Left ventricle myocardium inferior (tissue), 1 donor: Measurements from ENCODE around the gene REXO4. TPM values are rescaled to one million over a fixed set of nuclear protein-coding genes. Genes with fewer than 3 reads are reported as not detected.

Source experiments
- DNase-seq: peaks from one replicate; pipeline ENCODE4 v3.0.0-alpha.2; 2020
- H3K27ac ChIP-seq: fragments of 200-600 bp; replicated peaks from 2 replicates; pipeline ENCODE4 v1.8.0; 2021
- H3K27me3 ChIP-seq: fragments of 200-600 bp; 2 replicates; pipeline ENCODE4 v1.8.0; 2021; ENCODE audit warnings: low read depth
- H3K36me3 ChIP-seq: fragments of 200-600 bp; 2 replicates; pipeline ENCODE4 v1.8.0; 2021
- H3K4me1 ChIP-seq: fragments of 200-600 bp; 2 replicates; pipeline ENCODE4 v1.8.0; 2021
- H3K4me3 ChIP-seq: fragments of 200-600 bp; 2 replicates; pipeline ENCODE4 v1.8.0; 2021; ENCODE audit warnings: mild to moderate bottlenecking, moderate library complexity
- H3K9me3 ChIP-seq: fragments of 200-600 bp; replicated peaks from 2 replicates; pipeline ENCODE4 v1.8.0; 2021
- intact Hi-C: fragments of 100-400 bp; cut with micrococcal nuclease; formaldehyde crosslinking; loops from one replicate; pipeline ENCODE4 v1.11.0; 2022
- total RNA-seq: library from RNA; stranded (reverse); fragmentation: NEBNext Ultra II Directional; extraction: Animal tissue kit (Norgen Biotek cat#: 25700); gene quantifications from one replicate; pipeline ENCODE4 v1.2.1, GENCODE V29; 2021
- TF ChIP-seq, protein P1 (sequence below): fragments of 200-600 bp; IDR thresholded peaks from 2 replicates; pipeline ENCODE4 v1.8.0; 2021; ENCODE audit warnings: antibody characterized with exemption, mild to moderate bottlenecking, borderline replicate concordance
- donor health status: DM: no; HTN: yes; CAD: no; lungs with severe emphysema.

The REXO4 gene
- total RNA-seq, 1 donor from 2014 or later: 16.5 TPM

DNA sequence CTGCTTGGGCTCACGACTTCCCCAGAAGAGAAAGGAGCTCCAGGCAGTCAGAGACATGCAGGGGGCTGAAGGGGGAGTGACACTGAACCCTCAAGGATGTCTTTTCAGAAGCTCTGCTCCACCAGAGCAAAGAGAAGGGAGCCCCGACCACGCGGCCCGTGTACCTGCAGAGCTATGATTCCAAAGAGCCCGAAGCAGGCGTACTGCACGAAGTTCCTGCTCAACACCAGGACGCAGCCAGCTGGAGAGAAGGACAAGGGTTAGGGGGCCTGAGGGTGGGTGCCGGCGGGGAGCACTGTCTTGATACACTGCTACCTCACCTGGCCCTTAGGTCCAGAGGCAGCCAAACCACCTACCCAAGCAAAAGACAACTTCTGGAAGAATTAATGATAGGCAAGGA is 51.4 kb downstream of the REXO4 start:
- TF ChIP-seq, protein P1, sequence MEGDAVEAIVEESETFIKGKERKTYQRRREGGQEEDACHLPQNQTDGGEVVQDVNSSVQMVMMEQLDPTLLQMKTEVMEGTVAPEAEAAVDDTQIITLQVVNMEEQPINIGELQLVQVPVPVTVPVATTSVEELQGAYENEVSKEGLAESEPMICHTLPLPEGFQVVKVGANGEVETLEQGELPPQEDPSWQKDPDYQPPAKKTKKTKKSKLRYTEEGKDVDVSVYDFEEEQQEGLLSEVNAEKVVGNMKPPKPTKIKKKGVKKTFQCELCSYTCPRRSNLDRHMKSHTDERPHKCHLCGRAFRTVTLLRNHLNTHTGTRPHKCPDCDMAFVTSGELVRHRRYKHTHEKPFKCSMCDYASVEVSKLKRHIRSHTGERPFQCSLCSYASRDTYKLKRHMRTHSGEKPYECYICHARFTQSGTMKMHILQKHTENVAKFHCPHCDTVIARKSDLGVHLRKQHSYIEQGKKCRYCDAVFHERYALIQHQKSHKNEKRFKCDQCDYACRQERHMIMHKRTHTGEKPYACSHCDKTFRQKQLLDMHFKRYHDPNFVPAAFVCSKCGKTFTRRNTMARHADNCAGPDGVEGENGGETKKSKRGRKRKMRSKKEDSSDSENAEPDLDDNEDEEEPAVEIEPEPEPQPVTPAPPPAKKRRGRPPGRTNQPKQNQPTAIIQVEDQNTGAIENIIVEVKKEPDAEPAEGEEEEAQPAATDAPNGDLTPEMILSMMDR: no peak
- DNase-seq: no peak
- H3K27me3 ChIP-seq: no peaks in the 10 kb centered on the region
- H3K27ac ChIP-seq: no peak overlapping the region
- H3K4me1 ChIP-seq: peaks cover 43% of the 10 kb centered on the region
- no peak overlapping the region for H3K4me3 ChIP-seq
- H3K36me3 ChIP-seq: peaks cover 71% of the 10 kb centered on the region
- no peaks in the 10 kb centered on the region for H3K9me3 ChIP-seq
- intact Hi-C loops: no loop called here

DNA sequence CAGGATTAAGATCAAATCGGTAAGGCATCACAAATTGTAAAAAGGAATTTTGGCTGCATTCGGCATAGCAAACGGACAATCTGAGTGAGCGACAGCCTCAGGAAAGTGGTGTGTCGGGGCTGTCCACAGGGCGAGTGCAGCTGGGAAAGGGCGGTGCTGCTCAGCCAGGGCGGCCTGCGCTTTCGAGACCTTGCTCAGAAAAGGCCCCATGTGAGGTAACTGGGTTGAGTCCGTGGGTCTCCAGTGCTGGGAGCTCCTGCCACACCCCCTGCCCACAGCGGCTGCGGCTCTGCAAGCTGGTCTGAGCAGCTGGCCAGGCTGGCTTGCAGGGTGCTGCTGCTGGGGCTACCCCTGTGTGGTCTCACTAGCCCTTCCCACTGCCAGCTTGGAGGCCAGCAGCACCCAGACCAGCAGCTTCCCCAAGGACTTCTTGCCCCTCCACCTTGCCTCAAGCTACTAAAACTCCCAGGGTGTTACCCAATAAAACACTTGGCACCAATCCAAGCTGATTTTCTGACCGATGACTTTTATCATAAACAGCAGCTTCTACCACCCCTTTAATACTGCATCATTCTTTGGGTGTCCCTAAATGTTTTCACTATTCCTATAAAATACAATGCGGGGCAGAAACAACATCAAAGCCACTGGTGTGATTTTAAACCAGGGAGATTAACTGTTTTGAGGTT is 55.3 kb downstream of the REXO4 start:
- intact Hi-C loops: no loop called here
- DNase-seq: no peak
- Histone ChIP-seq H3K27me3 (no peaks in the 10 kb centered on the region), H3K9me3 (no peaks in the 10 kb centered on the region), H3K4me3 (no peak overlapping the region), H3K27ac (no peak overlapping the region), H3K4me1 (peaks cover 23% of the 10 kb centered on the region), H3K36me3 (peaks cover 75% of the 10 kb centered on the region)
- TF ChIP-seq, protein P1: no peak

DNA sequence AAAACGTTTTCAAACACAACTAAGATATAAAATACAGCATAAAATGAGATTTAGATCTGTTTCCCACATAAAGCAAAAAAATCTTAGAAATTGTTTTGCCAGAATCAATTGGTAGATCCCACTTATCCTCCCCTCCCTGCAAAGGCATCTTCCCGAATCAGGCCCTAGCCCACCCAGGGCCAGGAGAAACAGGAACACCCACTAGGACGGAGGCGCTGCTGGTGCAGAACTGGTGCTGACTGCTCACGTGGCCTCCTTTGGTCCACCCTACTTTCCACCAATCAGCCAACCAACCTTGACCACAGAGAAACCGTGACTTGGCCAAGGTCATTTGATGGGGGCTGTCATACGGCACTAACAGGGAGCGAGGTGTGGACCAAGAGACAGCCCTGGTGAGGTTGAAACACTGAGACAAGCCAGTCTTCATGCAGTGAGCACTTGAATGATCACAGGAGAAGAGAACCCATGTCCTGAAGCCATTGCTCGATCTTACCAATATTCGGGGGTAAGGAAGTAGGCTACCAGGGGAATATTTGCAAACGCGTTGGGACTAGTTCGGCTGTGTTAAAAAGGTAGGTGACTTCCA is 56.2 kb downstream of the REXO4 start:
- H3K27ac ChIP-seq: no peak overlapping the region
- intact Hi-C loops: no loop called here
- no peaks in the 10 kb centered on the region for H3K9me3 ChIP-seq
- peaks cover 66% of the 10 kb centered on the region for H3K36me3 ChIP-seq
- no peaks in the 10 kb centered on the region for H3K27me3 ChIP-seq
- H3K4me3 ChIP-seq: no peak overlapping the region
- DNase-seq: no peak
- TF ChIP-seq, protein P1: no peak
- H3K4me1 ChIP-seq: peaks cover 28% of the 10 kb centered on the region

DNA sequence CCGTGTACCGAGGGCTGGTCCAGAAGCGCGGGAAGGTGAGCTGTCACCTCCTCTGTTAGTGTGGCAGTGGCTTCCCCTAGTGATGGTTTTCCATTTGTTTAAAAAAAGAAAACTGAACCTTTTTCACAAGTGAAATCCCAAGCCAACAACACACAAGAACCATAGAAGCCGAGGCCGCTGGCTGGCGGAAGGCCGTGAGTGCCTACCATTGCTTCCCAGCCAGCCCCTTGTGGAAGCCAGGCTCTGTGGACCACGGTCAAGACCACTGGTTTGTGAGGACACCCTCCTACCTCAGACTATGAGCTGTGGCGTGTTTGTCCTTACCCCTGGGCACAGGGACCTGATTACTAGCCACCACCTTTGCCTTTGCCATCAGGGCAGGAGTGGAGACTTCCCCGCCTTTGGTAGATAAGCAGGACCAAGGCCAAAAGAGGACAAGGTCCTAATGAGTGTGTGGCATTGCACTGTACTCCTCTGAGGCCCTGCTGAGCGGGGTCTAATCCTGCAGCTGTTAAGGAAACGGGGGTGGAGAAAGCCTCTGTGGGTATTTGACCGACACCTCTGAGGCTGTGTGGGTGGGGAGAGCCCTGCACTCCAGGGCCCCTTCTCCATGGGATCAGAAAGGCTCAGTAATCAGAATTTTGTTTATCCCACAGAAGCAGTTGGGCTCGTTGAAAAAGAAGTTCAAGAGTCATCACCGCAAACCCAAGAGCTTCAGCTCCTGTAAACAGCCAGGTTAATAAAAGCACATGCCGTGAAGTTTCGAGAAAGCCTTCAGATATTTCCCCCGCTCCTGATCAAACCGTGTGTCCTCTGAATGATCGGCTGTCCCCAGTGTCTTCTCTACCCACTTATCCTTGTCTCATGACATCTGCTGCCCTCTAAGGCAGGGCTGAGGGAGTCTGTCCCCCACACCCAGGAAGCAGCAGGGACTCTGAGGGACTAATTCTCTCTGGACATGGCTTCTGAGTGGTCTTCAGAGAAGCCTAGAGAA is 57.1 kb downstream of the REXO4 start:
- no peak overlapping the region for H3K4me3 ChIP-seq
- H3K36me3 ChIP-seq: peaks cover 57% of the 10 kb centered on the region
- H3K9me3 ChIP-seq: no peaks in the 10 kb centered on the region
- H3K27ac ChIP-seq: no peak overlapping the region
- intact Hi-C loops: no loop called here
- peaks cover 35% of the 10 kb centered on the region for H3K4me1 ChIP-seq
- no peaks in the 10 kb centered on the region for H3K27me3 ChIP-seq
- no peak for DNase-seq
- TF ChIP-seq, protein P1: no peak

DNA sequence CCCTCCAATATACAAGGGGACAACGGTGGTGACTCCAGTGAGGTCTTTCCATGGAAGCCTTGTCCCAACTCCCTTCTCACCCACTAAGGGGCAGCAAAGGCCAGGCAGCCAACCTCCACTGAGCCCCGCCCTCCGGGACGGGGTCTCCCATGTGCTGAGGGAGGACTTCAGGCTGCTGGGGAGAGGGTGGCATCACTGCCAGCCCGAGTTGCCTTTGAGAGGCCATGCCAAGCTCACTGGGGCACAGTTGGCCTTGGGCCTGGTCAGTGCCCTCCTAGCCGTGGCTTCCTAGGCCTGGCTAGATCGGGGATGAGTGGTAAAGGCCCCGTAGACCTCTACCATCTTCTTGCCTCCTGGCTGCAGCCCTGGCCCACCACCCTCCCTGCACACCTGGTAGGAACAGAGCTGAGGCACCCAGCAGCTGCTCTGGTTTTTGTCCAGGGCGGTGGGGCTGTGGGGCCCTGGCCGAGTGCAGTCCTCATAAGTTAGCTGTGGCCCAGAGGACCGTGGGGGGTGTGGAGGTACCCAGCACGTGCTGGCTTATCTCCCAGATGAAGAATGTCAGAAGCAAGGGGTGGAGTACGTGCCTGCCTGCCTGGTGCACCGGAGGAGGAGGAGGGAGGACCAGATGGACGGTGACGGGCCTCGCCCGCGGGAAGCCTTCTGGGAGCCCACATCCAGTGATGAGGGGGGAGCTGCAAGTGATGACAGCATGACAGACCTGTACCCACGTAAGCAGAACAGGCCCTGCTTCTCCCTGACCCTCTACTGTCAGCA is 58.2 kb downstream of the REXO4 start:
- Histone ChIP-seq H3K27ac (no peak overlapping the region), H3K36me3 (peaks cover 46% of the 10 kb centered on the region)
- DNase-seq: no peak

More for the DNA sequence above, 58.2 kb downstream of the REXO4 start:
- TF ChIP-seq, protein P1: peak; percentile 36
- Histone ChIP-seq H3K4me3 (no peak overlapping the region), H3K27me3 (no peaks in the 10 kb centered on the region), H3K4me1 (peaks cover 46% of the 10 kb centered on the region), H3K9me3 (no peaks in the 10 kb centered on the region)
- intact Hi-C loops: no loop called here
